SHP77 treated with DMSO at 0.1 percent for 48 hours (cell line): Measurements from ENCODE around the gene FBXW5.

Source experiments
- DNase-seq: peaks from one replicate; lab custom pipeline; 2025; lab: John Stamatoyannopoulos, UW

The FBXW5 gene

DNA sequence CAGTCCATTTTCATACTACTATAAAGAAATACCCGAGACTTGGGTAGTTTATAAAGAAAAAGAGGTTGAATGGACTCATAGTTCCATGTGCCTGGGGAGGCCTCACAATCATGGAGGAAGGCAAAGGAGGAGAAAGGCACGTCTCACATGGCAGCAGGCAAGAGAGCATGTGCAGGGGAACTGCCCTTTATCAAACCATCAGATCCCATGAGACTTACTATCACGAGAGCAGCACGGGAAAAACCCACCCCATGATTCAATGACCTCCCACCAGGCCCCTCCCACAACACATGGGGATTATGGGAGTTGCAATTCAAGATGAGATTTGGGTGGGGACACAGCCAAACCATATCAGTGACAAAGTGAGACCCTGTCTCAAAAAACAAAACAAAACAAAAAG is 38.3 kb downstream of the FBXW5 start:
- no peak for DNase-seq

DNA sequence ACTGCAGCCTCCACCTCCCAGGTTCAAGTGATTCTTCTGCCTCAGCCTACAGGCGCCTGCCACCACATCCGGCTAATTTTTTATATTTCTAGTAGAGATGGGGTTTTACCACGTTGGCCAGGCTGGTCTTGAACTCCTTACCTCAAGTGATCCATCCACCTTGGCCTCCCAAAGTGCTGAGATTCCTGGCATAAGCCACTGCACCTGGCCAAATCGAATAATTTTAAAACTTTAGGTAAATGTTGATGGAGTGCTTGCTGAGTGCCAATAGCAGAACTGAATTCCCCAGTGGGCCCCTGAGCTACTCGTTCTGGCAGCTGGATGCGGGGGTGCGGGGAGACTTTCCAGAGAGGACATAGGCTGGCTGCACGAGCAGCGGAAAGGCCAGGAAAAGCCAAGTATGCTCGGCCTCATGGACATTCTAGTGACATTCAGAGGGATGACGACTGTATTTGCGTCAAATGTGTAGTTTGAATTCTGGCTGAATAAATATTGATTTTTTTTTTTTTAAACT is 41.4 kb downstream of the FBXW5 start:
- peak; percentile 87 for DNase-seq

DNA sequence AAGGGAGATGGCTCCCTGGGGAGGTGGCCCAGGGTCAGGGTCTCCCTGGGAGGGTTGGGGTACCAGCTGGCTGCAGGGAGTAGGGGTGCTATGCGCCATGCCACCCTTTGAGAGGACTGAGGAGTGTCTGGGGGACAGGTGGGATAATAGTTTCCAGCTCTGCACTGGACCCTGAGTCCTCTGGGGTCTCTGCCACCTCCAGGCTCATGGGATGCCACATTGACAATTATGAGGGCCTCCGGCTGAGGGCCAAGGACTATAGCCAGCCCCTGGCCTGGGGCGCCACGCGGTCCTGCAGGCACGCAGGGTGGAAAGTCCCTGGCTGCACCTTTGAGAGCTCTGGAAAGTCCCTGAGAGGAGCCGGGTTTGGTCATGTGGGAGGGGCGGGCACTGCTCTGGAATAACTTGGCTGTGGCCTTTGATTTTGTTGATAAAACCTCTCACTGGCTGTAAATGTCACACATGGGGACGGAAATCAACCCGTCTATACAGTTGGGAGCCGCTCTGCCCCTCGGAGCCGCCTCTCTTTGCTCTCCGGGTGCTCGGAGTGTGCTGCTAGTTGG is 42.2 kb downstream of the FBXW5 start:
- peak; percentile 35 for DNase-seq

DNA sequence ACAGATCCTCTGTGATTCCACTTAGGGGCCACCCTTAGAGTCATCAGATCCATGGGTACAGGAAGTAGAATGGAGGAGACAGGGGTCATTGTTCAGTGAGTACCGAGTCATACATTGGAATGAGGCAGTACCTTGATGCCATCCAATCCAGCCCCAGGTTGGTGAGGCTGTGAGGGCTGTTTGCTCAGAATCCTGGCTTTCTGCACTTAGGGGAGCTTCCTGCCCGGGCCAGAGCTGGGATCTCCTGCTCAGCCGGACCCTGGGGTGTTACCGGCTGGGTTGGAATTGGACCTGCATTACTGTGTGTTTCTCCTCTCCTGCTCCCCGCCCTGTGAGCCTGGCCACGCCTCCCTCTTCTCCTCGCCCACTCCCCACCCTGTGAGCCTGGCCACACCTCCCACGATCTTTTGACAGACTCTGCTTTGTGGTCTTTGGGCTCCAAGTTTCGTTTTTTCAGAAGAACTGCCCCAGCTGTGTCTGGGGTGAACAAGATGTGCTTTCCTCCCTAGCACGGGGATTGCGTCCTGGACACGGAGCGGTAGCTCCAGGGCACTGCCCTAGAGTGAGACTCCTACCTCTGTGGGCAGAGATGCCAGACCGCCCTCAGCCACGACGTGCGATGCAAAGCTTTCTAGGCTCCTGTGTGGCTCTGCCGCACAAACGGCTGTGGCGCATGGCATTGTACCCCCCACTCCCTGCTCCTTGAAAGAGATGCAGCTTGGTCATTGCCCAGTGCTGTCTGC is 42.9 kb downstream of the FBXW5 start:
- no peak for DNase-seq

DNA sequence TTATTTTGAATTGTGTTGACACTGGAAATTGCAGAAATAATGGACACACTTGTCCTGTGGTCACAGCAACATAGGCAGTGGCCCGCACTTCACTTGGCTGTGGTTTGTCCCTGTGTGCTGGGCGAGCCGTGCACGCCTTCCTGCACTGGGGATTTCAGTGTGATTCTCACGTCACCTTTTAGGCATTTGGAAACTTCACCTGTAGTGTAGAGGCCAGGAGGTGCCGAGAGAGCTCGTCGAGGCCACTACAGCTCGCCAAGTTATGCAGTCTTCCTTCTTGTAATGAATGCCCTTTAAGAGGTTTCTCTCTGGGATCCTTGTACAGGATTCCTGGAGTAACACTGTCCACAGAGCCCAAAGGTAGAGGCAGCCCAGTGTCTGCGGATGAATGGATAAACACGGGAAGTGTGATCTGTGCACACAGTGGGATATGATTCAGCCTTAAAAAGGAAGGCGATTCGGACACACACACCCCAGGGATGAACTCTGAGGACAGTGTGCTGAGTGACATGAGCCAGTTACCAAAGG is 43.5 kb downstream of the FBXW5 start:
- DNase-seq, result no peak

DNA sequence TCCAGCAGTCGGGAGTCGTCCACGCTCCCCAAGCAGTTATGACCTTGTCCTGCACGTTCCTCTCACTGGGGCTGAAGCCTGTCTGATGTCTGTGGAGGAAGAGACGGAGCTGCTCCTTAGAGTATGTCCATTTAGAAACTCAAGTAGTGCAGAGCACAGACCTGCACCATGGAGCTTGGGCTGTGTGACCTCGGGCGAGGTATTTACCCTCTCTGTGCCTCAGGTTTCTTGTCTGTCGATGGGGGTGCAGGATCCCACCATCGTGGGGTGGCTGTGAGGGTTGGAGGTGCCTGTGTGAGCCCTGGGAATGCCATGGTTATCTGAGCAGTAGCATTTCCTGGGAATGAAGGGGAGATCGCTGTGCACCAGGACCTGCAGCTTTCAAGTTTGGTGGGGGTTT is 44.0 kb downstream of the FBXW5 start:
- no peak for DNase-seq

DNA sequence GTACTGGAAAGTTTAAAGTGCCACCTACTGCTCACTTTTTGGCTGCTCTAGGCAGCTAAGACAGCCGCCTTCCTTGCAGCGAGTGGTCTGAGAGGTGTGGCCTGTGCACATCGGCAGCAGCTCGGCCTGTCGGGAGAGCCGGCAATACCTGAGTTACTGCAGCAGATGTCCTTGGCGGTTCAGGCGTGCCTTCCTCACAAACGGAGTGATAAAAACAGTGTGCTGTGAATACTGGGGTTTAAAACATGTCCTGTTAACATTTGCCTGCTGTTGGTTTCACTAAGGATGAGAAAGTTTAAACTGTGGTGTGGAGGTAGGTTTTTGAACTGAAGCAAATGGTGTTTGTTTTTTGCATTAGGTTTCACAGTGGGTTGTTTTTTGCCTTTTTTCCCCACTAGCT is 45.3 kb downstream of the FBXW5 start:
- DNase-seq, result no peak

DNA sequence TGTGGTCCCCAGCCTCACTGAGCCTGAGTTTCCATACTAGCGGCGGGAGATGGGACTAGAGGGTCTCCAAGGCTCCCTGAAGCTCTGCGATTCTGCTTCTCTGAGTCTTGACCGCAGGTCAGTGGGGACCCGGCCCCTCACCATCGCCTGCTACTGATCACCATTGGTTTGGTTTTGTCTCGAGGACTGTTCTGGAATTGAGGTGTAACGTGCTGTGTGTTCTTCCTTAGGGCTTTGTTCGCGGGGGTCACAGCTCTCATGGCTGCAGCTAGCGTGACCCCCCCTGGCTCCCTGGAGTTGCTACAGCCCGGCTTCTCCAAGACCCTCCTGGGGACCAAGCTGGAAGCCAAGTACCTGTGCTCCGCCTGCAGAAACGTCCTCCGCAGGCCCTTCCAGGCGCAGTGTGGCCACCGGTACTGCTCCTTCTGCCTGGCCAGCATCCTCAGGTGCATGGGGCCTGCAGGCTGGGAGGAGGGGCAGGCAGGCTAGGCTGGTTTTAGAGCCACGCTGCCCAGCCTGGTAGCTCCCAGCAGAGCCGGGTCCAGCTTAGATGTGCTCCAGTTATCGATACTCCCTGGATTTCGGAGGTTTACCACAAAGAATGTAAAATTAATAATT is 45.9 kb downstream of the FBXW5 start:
- DNase-seq, result no peak

DNA sequence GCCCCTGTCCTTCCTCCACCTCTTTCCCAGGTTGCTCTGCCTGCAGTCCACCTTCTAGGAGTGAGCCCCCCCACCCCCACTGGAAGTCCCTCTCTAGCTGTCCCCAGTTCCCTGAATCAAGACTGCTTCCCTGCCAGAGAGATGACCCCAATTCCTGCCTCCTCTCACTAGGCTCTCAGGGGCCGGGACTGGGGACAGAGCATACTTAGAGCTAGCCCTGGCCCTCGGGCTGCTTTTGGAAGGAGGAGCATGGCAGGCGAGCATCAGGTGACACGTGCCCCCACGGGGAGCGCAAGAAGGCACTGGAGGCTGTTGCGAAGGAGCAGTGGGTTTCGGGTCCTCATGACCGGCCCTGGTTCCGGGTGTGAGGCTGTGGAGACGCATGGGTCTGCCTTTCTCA is 48.5 kb downstream of the FBXW5 start:
- no peak for DNase-seq

DNA sequence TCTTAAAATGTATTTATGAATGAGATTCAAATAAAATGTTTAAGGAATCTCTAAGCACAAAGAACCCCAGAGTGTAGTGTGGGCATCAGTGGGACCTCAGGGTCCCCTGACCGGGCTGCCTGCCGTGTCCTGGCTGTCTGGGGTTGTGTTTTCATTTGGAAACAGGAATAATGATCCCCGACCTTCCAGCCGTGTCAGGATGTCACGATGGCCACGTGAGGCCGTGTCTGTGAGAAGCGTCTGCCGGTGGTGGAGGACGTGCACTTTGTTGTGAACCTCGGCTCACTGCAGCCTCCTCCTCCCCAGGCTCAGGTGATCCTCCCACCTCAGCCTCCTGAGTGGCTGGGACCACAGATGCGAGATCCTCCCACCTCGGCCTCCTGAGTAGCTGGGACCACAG is 53.9 kb downstream of the FBXW5 start:
- no peak for DNase-seq
